Femur (tissue), 1 donor: ENCODE measurements around the gene KCNC1.

Experiments used
- DNase-seq: peaks from one replicate; pipeline ENCODE4 v3.0.0-alpha.2; 2017

KCNC1 gene

DNA sequence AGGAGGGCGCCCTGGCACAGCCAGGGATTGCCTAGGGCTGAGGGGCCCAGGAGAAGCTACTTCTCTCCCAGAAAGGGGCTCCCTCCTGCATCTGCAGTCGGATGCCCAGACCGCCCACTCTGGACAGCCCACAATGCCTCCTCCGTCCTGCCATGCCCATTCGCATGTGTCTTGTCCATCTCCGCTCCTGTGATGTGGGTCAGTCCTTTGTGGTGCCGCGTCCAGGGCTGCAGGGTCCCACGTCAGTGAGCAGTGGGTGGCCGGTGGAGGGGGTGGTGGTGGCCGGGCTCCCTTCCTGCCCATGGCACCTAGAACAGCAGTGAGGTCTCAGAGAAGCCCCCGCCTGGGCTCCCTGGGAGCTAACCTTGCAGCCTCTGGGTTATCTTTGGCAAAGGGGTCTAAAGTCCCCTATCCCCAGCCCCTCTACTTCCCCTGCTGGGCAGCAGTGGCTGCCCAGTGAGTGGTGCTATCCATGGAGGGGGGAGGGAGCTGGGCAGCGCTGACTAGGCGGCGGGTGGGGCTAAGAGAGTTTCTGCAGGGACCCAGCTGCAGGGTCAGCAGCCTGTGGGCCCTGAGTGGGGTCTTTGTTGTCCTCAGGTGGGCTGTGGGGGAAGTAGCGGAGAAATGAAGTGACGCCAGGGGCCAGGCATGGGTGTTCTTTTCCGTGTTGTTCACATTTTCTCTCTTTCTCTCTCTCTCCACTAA, 41.1 kb downstream of the KCNC1 start:
- DNase-seq, result no peak

DNA sequence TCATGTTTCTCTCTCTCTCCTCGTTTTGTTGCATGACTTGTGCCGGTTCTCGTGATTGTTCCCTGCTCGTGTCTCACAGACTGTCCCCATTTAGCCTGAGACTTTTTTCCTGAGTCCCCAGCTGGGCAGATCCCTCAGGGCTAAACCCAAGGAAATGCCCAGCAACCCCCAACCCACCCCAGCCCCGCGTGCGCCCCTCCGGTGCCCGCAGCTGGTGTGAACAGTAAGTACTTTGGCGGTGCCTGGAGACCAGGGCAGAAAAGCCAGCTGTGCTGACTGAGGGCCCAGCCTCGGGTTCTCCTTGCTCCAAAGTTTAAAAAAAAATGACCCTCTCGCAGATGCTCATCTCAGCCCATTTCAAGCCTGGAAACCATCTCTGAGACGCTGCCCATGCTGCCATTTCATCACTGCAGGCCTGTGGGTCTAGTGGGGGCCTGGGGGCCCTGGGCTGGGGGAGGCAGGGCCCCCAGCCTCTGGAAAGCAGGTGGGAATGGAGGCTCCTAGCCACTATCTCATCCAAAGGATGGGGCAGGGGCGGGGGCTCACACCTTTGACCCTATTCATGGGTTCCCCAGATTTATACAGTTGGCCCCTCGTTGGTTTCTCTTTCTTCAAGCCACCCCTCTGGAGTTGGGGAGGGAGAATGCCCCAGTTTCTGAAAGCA, 41.8 kb downstream of the KCNC1 start:
- no peak for DNase-seq

DNA sequence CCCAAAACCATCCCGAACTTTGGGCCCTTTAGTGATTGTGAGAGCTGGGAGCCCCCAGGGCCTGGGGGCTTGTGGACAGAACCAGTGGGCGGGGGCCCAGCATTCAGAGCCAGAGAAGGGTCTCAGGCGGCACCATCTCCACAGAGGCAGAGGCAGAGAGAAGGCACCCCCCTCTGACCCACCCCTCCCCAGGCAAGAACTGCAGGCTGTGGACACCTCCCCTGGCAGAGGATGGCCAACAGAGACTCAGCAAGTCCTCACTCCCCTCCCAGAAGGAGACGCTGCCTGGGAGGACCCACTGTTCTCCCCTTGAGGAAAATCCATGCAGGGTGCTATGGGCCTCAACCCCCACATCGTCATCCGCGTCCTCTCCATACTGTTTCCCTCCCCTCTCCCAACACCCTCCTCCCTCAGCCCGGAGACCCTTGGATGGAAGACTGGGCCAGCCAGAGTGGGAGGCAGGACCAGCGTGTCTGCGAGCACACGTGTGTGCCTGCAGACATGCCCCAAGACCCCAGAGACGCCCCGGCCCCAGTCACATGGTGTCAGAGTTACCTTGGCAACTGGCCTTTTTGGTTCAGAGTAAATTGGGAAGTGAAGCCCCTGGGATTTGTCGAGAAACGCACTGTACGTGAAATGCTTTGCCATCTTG, 42.6 kb downstream of the KCNC1 start:
- DNase-seq, result no peak

DNA sequence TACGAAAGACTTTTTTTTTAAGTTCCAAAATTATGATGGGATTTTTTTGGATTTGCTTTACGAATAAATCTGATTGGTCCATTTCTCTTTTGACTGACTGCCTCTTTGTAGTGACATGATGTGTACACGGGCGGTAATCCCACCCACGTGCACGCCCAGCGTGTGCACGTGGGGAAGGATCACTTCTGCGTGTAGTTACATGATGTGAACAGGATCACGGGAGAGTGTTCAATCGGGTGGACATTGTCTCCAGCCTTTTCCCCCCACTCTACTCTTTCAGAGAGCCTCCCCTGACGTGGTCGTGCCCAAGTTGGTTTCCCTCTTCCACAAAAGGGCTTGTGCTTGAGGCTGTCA, 43.1 kb downstream of the KCNC1 start:
- no peak for DNase-seq

DNA sequence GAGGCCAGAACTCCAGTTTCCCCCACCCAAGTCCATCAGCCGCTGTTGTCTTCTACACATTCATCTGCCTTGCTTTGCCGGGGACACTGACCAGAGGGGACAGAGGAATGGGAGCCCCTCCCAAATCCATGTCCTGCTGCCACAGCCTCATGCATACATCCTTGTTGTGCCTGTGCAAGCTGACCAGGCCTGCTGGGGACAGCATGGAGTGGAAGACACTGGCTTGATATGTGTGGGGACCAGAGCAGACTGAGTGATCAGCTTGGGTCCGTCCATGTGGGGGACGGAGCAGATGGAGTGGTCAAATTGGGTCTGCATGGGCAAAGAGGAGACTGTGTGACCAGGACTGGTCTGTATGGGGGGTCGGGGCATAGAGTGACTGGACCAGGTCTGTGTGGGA, 43.8 kb downstream of the KCNC1 start:
- DNase-seq, result no peak

DNA sequence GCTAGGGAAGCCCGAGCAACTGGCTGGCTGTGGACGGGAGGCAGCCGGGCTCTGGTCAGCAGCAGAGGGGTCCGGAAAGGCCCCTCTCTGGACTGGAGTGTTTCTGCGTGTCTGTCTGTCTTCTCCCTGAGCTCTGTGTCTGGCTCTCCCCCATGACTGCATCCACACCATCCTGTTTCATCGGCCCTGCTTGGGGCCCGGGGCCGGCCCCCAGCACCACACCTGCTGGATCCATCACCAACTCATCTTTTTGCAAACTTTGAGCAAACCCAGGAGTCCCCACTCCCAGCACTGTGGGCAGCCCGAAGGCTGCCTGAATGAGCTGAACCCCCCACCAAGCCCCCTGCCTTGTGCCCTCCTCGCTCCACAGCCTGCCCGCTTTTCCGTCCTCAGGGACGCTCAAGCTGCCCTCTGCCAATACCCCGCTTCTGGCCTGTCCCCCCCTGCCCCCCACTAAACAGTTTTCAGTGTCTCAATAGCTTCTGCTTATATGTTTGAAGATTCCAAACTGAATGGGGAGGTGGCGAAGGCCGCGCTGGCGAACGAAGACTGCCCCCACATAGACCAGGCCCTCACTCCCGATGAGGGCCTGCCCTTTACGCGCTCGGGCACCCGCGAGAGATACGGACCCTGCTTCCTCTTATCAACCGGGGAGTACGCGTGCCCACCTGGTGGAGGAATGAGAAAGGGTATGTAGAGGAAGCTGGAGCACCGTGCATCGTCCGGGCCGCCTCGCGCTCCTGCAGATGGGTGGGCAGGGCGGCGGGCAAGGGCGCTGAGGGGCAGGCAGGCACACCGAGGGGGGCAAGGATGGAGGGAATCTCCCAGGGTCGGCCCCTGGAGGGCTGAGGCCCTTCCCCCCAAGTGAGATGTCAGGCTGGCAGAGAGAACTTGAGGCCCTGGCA, 44.6 kb downstream of the KCNC1 start:
- no peak for DNase-seq

DNA sequence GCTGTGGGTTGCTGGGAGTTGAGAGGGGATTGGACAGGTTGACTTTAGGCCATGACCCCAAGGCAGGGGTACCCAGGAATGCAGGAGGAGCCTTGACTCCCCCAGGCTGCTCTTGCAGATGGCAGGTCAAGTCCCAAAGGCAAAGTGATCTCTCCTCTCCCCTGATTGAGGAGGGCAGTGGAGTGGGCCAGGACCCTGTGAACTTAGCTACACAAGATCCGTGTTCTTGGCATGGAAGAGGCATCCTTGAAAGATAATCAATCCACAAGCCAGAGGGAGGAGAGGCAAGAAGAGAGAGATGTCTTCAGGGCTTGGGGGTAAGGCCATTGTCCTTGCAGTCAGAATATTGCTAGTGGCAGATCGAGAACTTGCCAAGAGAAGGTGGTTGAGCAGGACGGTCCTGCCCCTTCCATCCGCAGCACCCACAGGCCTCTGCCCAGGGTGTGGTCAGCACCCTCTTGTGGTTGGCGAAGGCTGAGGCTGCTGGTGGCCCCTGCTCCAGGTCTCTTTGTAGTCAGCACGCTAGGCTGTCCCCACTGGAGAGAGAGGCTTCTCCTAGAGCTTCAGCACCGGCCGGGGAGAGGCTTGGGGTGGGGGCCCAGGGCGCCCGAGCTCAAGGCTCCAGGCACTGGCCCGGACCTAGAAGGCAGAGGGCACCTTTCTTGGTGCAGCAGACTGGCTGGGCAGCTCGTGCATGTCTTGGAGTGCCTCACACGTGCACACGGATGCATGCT, 45.4 kb downstream of the KCNC1 start:
- no peak for DNase-seq

DNA sequence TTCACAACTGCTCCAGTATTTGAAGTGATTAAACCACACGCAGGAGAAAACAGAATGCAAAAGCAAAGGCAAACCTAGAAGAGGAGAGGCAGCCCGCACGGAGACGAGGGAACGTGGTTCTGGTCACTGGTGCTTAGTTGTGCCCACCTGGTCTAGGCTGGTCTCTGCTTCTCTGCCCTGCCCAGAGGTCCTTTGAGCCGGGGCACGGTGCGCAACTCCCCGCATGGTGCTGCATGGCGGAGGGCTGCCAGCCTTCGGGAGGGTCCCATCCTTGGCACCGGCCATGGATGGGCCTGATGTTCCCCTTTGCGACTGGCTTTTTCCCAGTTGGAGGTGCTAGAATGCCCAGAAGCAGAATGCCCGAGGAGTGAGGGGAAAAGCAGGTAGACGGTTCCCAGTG, 46.1 kb downstream of the KCNC1 start:
- no peak for DNase-seq

DNA sequence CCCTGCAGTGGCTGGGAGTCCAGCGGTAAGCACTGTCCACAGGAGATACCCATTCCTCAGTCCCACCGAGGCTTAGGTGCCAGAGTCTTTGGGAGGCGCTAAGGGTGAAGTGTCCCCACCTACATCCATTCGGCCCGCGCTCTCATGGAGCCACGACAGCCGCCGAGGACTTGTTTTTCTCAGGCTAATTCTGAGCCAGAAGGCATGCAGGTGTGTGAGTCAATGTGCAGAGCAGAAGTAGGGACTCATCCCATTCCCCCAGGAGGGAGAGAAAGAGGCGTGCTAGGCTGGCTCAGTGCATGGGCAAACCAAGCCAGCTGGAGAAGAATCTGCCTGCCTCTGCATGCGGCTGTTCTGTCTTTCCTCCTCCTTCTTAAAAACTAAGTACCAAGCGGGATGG, 46.6 kb downstream of the KCNC1 start:
- DNase-seq, result no peak

DNA sequence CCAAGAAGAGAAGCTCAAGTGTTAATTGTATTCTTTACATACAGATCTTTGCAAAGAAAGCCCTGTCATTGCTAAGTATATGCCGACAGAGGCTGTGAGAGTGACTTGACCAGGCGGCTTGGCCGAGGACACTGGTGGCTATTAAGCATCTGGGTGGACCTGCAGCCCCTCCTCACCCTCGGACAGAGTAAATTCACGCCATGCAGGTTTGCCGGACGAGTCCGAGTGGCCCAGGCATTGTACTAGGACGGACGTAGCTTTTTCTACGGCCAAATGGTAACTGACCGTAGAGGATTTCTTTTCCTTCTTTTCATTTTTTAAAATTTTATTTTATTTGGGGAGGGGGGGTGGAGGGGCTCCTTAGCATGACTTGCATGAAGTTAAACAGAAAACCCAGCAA, 47.0 kb downstream of the KCNC1 start:
- DNase-seq, result no peak

DNA sequence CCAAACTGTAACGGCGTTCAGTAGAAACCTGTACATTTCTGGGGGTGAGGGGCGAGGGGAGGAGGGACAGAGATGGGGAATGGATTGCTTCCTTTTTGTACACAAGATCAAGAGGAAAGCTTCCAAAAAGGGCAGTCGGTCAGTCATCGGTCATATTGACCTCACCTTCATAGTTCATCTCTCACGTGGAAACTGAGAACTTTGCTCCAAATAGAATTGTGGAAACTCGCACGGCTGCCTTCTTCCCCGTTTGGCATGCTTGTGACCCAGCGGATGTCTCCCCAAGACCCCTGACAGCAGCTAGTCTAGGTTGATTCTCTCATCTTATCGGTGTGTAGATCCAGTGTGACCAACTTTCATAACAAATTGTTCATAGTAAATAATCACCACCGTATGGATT, 47.6 kb downstream of the KCNC1 start:
- DNase-seq, result no peak

DNA sequence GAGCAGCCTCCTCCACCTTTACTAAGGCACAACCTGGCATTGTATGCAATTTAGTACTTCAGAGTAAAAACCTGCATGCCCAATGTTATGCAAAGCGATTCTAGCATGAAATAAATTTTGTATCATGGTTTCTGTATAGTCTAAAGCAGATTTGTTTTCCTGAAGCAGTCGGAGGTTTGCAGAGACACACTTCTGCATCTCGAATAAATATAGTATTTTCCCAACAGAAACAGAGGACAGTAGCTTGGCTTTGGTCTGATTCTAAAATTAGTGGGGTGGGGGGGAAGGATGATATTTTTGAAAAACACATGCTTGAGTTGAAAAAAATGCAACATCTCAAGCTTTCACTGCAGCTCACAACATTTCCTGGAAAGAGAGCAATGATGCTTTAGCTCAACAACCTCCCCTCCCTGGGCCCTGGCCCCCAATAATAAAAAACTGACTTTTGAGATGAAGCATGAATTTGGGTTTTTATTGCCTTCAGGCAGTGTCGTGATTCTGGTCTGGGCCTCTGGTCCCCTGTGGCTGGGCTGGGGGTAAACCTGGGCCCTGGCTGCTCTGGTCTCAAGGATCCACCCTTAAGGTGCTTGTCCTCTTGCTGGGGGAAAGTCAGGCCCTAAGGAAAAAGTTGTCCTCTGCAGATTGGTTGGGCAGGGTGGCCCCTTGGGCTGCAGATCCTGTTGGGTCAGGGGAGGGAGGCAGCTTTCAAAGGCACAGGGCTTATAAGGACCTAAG, 48.2 kb downstream of the KCNC1 start:
- no peak for DNase-seq

DNA sequence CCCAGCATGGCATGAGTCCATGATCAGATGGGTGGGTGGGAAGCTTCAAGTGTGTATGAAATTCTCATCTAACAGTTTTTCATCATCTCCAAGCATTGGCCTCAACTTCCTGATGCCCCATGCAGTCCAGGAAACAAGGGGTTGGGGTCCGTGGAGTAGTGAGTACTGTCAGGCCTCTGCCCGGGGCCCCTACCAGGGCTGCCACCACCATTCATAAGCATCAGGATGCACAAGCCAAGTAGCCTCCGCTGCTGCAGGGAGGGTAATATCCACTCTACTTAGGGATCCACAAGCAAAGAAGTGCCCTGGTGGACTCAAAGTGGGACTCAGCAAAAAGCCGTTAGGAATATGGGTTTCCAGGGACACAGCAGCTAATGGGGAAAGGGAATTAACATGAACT, 49.3 kb downstream of the KCNC1 start:
- DNase-seq, result no peak

DNA sequence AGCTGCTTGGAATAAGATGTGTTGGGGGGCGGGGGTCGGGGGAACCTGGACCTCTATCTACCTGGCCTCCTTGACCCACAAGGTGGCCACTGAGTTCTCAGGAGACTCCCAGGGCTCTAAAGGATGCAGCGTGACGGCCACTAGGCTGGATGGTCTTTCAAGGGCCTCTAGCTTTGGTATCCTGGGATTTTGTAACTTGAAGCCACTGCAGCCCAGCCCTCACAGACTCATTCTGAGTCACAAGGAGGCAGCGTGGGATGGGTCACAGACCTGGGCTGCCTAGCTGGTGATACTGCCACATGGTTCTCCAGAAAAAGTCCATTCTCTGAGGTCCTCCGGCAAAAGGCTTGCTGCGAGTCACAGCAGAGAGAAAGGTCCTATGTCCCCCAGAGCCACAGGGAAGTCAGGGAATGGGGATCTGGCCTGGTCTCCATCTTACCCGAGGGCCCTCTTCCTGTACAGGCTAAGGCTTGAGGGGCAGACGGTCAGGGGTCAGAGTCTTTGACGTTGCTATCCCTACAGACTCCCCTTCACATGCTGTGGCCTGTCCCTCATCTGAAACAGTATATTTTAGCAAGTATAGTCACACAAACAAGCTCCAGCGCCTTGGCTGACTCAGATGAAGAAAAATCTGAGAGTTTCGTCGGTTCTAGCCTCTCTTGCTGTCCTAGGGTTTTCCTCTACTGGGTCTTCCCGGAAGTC, 52.4 kb downstream of the KCNC1 start:
- DNase-seq, result no peak

DNA sequence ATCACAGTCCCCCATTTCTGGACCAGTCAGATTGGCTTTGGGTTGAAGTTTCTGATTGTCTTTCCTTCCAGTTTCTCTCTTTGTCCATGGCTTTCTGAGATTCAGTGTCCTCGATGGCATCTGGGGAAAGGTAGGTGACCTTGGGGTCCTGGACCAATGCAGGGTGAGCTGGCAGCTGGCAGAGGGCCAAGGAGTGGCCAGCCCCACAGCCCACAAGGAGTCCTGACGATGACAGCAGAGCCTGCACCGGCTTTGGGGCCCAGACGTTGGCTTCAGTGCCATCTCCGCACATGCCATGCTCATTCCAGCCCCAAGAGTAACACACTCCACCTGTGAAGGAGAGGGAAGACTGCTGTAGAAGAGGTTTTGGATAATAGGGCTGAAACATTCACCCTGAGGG, 53.5 kb downstream of the KCNC1 start:
- DNase-seq, result no peak

DNA sequence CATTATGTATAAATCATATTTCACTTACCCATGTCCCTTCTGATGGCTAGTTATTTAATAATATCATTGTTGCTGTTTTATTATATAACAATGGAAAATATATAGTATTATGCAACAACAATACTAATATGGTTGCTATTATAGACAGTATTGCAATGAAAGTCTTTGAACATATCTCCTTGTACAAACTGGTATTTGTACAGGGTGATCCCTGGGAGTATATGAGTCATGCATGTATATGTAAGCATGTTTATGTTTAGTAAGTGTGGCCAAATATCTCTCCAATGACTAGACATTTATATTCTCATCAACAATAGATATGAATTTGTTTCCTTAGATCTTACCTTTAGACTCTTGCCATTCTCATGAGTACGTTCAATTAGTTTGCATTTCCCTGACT, 55.9 kb downstream of the KCNC1 start:
- no peak for DNase-seq

DNA sequence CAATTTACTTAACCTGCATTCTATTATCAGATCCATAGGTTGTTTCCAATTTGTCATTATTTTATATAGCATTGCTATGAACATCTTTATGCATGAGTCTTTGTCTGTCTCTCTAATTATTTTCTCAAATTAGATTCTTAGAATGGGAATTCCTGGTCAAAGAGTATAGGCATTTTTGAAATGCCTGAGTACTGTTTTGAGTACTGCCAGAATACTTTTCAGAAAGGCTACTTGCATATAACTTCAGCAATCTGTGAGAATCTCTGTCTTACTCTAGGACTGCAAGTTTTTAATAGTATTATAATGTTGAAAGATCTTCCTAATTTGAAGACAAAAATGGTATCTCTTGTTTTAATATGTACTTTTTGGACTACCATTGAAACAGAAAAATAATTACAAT, 56.6 kb downstream of the KCNC1 start:
- DNase-seq, result no peak

DNA sequence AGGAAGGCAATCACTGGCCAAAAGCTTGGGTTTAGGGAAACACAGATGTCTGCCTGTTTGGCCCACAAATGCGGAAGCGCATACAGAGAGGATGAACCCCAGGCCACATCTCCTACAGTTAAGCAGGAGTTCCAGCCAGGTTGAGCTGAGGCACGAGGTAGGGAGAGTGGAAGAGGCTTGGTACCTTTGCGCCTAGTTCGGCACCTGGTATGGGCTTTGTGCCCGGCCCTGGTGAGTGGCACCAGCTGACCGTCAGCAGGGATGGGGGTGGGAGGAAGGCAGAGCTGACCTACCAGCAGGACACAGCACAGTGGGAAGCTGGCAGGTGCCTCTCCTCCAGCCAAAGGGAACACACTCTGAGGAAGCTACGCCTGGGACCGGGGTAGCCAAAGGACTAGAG, 57.6 kb downstream of the KCNC1 start:
- DNase-seq, result no peak

DNA sequence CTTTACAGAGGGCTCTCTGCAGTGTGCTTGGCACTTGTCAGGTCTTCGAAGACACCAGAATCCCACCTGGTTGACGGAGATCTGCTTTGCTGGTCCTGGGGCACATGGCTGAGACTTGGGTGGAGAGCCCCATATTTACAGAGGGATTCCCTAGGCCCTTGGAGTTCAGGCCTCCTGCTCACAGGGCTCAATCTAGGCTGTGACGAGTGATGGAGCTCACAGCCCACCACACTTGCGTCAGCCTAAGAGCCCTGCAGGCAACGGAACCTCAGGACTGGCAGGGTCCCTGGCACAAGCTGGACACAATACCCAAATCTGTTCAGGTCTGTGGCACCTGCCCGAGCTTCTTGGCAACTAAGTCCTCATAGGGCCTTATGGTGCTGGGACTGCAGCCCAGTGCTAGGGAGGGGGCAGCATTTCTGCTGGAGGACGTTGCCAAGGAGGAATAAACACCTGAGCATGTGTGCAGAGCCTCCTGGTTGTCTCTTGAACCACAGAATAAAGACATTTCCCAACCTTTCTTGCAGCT, 59.1 kb downstream of the KCNC1 start:
- DNase-seq, result no peak

DNA sequence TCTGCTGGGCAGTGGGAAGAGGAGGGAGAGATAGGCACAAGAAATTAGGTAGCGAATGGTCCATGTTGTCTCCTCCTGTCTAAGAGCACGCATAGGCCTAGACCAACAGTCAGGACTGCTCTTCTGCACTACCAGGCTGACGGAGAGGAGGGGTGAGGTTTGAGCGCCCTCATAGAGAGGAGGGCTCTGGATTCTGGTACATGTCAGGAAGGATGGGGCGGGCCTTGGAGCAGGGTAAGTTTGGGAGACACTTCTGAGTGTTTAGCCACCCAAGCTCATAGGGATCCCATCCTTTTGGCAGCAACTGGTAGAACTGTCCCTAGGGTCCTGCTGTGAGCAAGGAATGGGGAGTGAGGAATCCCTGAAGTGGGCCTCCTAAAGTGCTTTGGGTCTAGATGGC, 60.4 kb downstream of the KCNC1 start:
- no peak for DNase-seq

DNA sequence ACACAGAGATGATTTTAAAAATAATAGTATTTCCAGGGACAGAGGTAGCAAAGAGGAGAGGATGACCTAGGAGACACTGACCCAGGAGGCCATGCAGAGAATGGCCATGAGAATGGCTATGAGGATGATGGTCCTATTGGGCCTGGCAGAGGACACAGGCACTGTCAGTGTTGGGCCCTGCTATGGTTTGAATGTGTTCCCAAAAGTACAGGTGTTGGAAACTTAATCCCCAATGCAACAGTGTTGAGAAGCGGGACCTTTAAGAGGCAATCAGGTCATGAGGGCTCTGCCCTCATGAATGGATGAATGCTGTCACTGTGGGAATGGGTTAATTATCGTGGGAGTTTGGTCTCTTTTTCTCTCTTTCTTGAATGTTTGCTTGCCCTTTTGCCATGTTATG, 61.6 kb downstream of the KCNC1 start:
- DNase-seq, result no peak
